GM06990 (cell line): ENCODE data around the gene CST1.
A peak's percentile ranks its signal among the peaks of the same experiment; 100 is the strongest.
"Not testable (repeated sequence)": the region's sequence is repeated elsewhere in the genome, so short reads cannot be mapped to it uniquely, and the experiment has no call there.

Experiments
- DNase-seq: peaks from one replicate; pipeline ENCODE4 v3.0.0-alpha.2; 2011; ENCODE audit not compliant: insufficient read length; ENCODE audit errors: extremely low read depth
- H3K27me3 ChIP-seq: replicated peaks from 2 replicates; pipeline ENCODE4 v1.6.0; 2011; ENCODE audit warnings: low read length; ENCODE audit not compliant: control insufficient read depth, insufficient read depth
- H3K36me3 ChIP-seq: 2 replicates; pipeline ENCODE4 v1.5.1; 2011; ENCODE audit warnings: low read length; ENCODE audit not compliant: control insufficient read depth, insufficient read depth
- H3K4me3 ChIP-seq: replicated peaks from 2 replicates; pipeline ENCODE4 v1.5.1; 2011; ENCODE audit warnings: low read depth, mild to moderate bottlenecking, control low read depth, low read length
- TF ChIP-seq, protein P1 (sequence below): IDR thresholded peaks from 2 replicates; pipeline ENCODE4 v1.5.1; 2011; ENCODE audit warnings: low read length, control low read depth, mild to moderate bottlenecking, inconsistent platforms; ENCODE audit not compliant: insufficient read depth, poor library complexity, severe bottlenecking

CST1 gene, protein sequence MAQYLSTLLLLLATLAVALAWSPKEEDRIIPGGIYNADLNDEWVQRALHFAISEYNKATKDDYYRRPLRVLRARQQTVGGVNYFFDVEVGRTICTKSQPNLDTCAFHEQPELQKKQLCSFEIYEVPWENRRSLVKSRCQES

DNA sequence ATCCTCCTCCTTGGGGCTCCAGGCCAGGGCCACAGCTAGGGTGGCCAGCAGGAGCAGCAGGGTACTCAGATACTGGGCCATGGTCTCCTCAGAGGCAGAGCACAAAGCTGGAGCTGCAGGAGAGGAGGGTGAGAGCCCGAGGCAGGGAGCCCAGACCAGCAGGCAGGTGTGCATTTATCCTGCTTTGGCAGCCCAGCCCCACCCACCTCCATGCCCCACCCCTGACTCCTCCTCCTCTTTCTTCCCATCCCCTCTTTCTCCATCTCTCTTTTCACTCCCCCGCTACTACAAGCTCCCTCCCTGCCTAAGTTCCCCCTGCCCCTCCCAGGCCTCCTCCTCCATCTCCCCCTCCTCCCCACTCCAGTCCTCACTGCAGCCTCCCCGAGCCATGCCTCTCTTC lies at the start of gene CST1:
Gene CST1 (minus strand): TSS at position 150 of the 400 bp plus-strand sequence. CDS start 69 bp downstream, at position 81.
- not testable (repeated sequence) for DNase-seq

DNA sequence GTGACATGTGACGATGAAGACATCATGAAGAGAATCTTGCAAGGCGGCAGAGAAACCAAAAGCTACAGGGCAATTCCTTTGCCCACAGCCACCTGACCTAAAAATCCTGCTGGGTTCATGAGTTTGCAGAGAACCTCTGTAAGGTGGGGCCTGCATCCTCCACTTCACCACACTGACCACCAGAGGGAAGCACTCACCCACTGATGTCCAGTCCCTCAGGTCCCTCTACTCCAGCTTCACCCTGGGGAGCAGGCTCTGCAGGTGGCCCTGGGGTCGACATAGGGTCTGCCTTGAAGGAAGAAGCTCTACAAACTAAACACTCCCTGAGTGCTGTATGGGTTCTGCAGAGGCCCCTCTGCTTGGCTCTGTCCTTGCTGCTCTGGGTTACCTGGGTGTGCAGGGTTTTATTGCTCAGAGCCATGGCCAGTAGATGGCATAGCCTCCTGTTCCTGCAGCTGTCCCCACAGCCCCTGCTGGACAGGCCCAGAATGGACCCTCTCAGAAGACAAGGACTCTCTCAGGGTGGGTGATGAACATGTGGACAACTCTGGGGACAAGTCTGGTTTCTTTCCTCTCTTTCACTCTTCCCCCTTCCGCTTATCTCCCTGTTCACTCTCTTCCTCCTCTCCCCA lies 48.6 kb upstream of the CST1 start:
- DNase-seq, H3K4me3 ChIP-seq, H3K36me3 ChIP-seq, H3K27me3 ChIP-seq: not testable (repeated sequence)
- TF ChIP-seq, protein P1, sequence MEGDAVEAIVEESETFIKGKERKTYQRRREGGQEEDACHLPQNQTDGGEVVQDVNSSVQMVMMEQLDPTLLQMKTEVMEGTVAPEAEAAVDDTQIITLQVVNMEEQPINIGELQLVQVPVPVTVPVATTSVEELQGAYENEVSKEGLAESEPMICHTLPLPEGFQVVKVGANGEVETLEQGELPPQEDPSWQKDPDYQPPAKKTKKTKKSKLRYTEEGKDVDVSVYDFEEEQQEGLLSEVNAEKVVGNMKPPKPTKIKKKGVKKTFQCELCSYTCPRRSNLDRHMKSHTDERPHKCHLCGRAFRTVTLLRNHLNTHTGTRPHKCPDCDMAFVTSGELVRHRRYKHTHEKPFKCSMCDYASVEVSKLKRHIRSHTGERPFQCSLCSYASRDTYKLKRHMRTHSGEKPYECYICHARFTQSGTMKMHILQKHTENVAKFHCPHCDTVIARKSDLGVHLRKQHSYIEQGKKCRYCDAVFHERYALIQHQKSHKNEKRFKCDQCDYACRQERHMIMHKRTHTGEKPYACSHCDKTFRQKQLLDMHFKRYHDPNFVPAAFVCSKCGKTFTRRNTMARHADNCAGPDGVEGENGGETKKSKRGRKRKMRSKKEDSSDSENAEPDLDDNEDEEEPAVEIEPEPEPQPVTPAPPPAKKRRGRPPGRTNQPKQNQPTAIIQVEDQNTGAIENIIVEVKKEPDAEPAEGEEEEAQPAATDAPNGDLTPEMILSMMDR, result peak; percentile 59

More for the DNA sequence above, at the start of gene CST1:
- H3K4me3 ChIP-seq, H3K27me3 ChIP-seq, H3K36me3 ChIP-seq: not testable (repeated sequence)

DNA sequence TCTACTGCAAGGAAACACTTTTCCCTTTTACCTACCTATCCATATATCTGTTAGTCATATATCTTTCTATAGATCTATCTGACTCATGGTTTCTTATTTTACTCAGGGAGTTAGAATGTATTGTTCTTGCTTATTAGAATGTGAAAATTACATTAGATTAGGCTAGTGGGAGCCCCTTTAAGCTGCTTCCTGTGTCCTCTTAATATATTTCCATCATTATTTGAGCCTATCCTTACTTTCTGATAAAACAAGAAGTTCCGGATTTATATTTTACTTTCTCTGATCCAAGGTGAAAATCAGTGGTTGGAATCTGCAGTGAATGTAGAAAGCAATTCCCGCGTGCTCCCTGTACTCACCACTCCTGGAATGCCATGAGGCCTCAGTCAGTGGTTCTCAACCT lies 44.8 kb upstream of the CST1 start:
- DNase-seq, result no peak
- no peaks in the 10 kb centered on the region for H3K36me3 ChIP-seq
- no peaks in the 10 kb centered on the region for H3K27me3 ChIP-seq
- no peak overlapping the region for H3K4me3 ChIP-seq
- TF ChIP-seq, protein P1, result no peak

DNA sequence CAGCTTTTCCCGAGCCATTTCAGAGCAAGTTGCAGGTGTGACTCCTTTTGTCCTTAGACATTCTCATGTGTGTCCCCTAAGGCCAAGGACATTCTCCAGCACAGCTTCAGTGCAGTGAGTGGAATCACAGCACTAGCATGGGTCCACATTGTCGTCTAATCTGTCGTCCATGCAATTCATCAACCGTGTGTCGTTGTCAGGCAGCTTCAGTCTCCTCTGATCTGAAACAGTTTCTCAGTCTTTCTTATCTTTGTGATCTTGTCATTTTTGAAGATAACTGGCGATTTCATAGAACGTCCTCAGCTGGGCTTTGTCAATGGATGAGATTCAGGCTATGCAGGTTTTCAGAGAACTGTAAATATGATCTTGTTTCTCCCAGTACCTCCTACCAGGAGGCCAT lies 44.1 kb upstream of the CST1 start:
- no peak for DNase-seq
- TF ChIP-seq, protein P1, result no peak
- Histone ChIP-seq H3K36me3 (no peaks in the 10 kb centered on the region), H3K4me3 (no peak overlapping the region), H3K27me3 (no peaks in the 10 kb centered on the region)

DNA sequence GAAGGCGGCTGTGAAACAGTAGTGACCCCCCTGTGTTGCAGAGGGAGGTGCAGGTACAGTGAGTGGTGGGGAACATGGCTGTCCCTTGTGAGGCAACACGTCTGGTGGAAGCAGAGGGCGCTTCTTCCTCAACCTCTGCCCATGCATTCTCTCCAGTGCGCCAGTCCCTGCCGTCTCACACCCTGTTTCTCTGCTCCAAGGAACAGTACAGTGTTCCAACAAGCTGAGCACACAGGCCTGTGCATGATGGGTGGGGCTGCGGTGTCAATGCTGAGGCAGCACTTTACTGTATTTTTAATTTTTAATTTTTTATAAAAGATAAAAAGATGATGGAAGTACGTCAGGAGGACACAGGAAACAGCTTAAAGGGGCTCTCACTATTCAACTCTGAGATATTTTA lies 43.3 kb upstream of the CST1 start:
- TF ChIP-seq, protein P1, result no peak
- DNase-seq, result no peak
- H3K4me3 ChIP-seq, result no peak overlapping the region
- H3K36me3 ChIP-seq, result no peaks in the 10 kb centered on the region
- H3K27me3 ChIP-seq, result no peaks in the 10 kb centered on the region

DNA sequence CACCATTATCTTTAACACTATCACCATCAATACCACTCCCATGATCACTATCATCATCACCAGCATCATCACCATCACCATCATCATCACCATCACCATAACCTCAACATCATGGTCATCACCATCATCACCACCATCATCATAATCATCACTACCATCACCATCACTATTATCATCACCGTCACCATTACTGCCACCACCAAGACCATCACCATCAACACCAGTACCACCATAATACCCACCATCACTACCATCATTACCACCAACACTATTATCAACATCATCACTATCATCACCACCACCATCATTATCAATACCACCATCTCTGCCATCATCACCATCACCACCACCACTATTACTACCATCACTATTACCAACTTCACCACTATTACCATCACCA lies 32.7 kb upstream of the CST1 start:
- DNase-seq, result no peak
- H3K36me3 ChIP-seq, result no peaks in the 10 kb centered on the region
- TF ChIP-seq, protein P1, result no peak
- H3K27me3 ChIP-seq, result no peaks in the 10 kb centered on the region
- H3K4me3 ChIP-seq, result no peak overlapping the region
